HL-60 (cell line): ENCODE measurements around the gene EIF4G1.
A peak's percentile ranks its signal among the peaks of the same experiment; 100 is the strongest.

Experiments
- DNase-seq, 2 experiments: peaks; one replicate each; pipeline ENCODE4 v3.0.0-alpha.2; 2010 to 2020; ENCODE audit warnings: low read depth in 1 of 2, low spot score in 1 of 2
- H3K27ac ChIP-seq: fragments of 250-450 bp; sonication (Bioruptor Pico); replicated peaks from 2 replicates; pipeline ENCODE4 v1.5.1; 2020; ENCODE audit warnings: mild to moderate bottlenecking, moderate library complexity
- H3K27me3 ChIP-seq: fragments of 250-450 bp; sonication (Bioruptor Pico); 2 replicates; pipeline ENCODE4 v1.5.1; 2021; ENCODE audit warnings: mild to moderate bottlenecking, moderate library complexity; ENCODE audit not compliant: insufficient read depth, poor library complexity, severe bottlenecking
- H3K4me3 ChIP-seq: replicated peaks from 2 replicates; pipeline ENCODE4 v1.5.1; 2011; ENCODE audit warnings: mild to moderate bottlenecking, control low read depth, low read length; ENCODE audit not compliant: insufficient read depth
- GABPA ChIP-seq: IDR thresholded peaks from 2 replicates; pipeline ENCODE4 v1.6.1; 2012; ENCODE audit warnings: low read depth
- POLR2AphosphoS5 ChIP-seq: IDR thresholded peaks from 2 replicates; pipeline ENCODE4 v1.6.1; 2012; ENCODE audit warnings: low read depth
- SPI1 ChIP-seq: IDR thresholded peaks from 2 replicates; pipeline ENCODE4 v1.6.1; 2012; ENCODE audit warnings: low read depth, mild to moderate bottlenecking, borderline replicate concordance
- TF ChIP-seq, protein P1 (sequence below): IDR thresholded peaks from one replicate; pipeline ENCODE4 v1.5.1; 2011; ENCODE audit warnings: low read length, control low read depth, inconsistent platforms; ENCODE audit not compliant: insufficient read depth
- TF ChIP-seq, protein P2 (sequence below): IDR thresholded peaks from 2 replicates; pipeline ENCODE4 v1.6.1; 2012; ENCODE audit warnings: low read depth; ENCODE audit not compliant: insufficient replicate concordance

Gene EIF4G1

GRCh38 chr3:184317201-184317600 is 2.8 kb downstream of the EIF4G1 start:
- TF ChIP-seq GABPA (no peak), SPI1 (no peak; the same call in 1 of the 2 replicates), POLR2AphosphoS5 (no peak)
- TF ChIP-seq, protein P1, sequence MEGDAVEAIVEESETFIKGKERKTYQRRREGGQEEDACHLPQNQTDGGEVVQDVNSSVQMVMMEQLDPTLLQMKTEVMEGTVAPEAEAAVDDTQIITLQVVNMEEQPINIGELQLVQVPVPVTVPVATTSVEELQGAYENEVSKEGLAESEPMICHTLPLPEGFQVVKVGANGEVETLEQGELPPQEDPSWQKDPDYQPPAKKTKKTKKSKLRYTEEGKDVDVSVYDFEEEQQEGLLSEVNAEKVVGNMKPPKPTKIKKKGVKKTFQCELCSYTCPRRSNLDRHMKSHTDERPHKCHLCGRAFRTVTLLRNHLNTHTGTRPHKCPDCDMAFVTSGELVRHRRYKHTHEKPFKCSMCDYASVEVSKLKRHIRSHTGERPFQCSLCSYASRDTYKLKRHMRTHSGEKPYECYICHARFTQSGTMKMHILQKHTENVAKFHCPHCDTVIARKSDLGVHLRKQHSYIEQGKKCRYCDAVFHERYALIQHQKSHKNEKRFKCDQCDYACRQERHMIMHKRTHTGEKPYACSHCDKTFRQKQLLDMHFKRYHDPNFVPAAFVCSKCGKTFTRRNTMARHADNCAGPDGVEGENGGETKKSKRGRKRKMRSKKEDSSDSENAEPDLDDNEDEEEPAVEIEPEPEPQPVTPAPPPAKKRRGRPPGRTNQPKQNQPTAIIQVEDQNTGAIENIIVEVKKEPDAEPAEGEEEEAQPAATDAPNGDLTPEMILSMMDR = no peak
- TF ChIP-seq, protein P2, sequence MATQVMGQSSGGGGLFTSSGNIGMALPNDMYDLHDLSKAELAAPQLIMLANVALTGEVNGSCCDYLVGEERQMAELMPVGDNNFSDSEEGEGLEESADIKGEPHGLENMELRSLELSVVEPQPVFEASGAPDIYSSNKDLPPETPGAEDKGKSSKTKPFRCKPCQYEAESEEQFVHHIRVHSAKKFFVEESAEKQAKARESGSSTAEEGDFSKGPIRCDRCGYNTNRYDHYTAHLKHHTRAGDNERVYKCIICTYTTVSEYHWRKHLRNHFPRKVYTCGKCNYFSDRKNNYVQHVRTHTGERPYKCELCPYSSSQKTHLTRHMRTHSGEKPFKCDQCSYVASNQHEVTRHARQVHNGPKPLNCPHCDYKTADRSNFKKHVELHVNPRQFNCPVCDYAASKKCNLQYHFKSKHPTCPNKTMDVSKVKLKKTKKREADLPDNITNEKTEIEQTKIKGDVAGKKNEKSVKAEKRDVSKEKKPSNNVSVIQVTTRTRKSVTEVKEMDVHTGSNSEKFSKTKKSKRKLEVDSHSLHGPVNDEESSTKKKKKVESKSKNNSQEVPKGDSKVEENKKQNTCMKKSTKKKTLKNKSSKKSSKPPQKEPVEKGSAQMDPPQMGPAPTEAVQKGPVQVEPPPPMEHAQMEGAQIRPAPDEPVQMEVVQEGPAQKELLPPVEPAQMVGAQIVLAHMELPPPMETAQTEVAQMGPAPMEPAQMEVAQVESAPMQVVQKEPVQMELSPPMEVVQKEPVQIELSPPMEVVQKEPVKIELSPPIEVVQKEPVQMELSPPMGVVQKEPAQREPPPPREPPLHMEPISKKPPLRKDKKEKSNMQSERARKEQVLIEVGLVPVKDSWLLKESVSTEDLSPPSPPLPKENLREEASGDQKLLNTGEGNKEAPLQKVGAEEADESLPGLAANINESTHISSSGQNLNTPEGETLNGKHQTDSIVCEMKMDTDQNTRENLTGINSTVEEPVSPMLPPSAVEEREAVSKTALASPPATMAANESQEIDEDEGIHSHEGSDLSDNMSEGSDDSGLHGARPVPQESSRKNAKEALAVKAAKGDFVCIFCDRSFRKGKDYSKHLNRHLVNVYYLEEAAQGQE = no peak
- Histone ChIP-seq H3K4me3 (peak overlapping the region; percentile 88; the same call in 1 of the 2 replicates), H3K27ac (no peak overlapping the region), H3K27me3 (no peaks in the 10 kb centered on the region)
- no peak for DNase-seq

DNA sequence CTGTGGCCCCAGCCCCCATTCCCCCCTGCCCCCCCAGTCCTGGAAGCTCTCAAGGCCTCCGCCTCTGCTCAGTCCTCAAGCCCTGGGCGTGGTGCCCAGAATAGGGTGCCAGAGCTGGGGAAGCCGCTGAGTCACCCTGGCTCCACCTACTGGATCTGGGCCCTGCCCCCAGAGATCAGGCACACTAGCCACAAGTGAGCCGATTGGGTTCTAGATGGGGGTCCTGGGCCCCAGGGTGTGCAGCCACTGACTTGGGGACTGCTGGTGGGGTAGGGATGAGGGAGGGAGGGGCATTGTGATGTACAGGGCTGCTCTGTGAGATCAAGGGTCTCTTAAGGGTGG is 5.7 kb downstream of the EIF4G1 start:
- Histone ChIP-seq H3K27ac (peak overlapping the region; percentile 34; the same call in 1 of the 2 replicates), H3K27me3 (no peaks in the 10 kb centered on the region), H3K4me3 (no peak overlapping the region)
- TF ChIP-seq, protein P1 = no peak
- TF ChIP-seq POLR2AphosphoS5 (no peak), SPI1 (no peak), GABPA (no peak)
- TF ChIP-seq, protein P2 = no peak
- DNase-seq = peak in 1 of 2 experiments; percentile 81

DNA sequence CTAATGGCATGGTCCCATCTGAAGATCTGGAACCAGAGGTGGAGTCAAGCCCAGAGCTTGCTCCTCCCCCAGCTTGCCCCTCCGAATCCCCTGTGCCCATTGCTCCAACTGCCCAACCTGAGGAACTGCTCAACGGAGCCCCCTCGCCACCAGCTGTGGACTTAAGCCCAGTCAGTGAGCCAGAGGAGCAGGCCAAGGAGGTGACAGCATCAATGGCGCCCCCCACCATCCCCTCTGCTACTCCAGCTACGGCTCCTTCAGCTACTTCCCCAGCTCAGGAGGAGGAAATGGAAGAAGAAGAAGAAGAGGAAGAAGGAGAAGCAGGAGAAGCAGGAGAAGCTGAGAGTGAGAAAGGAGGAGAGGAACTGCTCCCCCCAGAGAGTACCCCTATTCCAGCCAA is 7.3 kb downstream of the EIF4G1 start:
- H3K27ac ChIP-seq = peak overlapping the region; percentile 46; the same call in 1 of the 2 replicates
- TF ChIP-seq GABPA (no peak), POLR2AphosphoS5 (no peak), SPI1 (no peak)
- TF ChIP-seq, protein P2 = no peak

More for the DNA sequence above, 7.3 kb downstream of the EIF4G1 start:
- DNase-seq = no peak
- no peak overlapping the region for H3K4me3 ChIP-seq
- H3K27me3 ChIP-seq = no peaks in the 10 kb centered on the region
